ENCODE results near the gene TTC22. TPM values are rescaled to one million over a fixed set of nuclear protein-coding genes. Genes with fewer than 3 reads are reported as not detected.

Gene TTC22
- total and polyA plus RNA-seq, 2 of the 4 experiments (the other 2 are of a cell fraction), result not detected

- no peaks in the 10 kb centered on the region for H4K20me1 ChIP-seq (ENCODE audit: insufficient read depth, low read length)
- H4K5ac ChIP-seq (ENCODE audit: low read depth, low read length), result no peak overlapping the region
- TF ChIP-seq MAZ (IDR thresholded peaks at IDR 0.05; ENCODE audit: borderline replicate concordance, low read depth, low read length) (no peak), BHLHE40 (IDR thresholded peaks at IDR 0.05; ENCODE audit: low read depth, low read length) (no peak)
- no peaks in the 10 kb centered on the region for H3K9me1 ChIP-seq (ENCODE audit: insufficient read depth, low read length)
- H3K14ac ChIP-seq (replicated peaks; ENCODE audit: low read depth, low read length), result no peak overlapping the region
- H3K18ac ChIP-seq (ENCODE audit: low read depth, low read length), result no peak overlapping the region
- H3K56ac ChIP-seq (ENCODE audit: extremely low read depth, insufficient read depth, low read length), result no peak overlapping the region
- no peak overlapping the region for H2AFZ ChIP-seq (replicated peaks; ENCODE audit: low read length, poor library complexity)
- DNase-seq, result no peak
- H2AK9ac ChIP-seq (replicated peaks; ENCODE audit: low read depth, low read length, poor library complexity), result no peak overlapping the region
- no peak overlapping the region for H3K4me3 ChIP-seq (ENCODE audit: insufficient read depth, low read depth, low read length)
- no peak overlapping the region for H2BK120ac ChIP-seq (ENCODE audit: low read depth, low read length)
- in situ Hi-C loops (cut with MboI; ENCODE audit: low sequenced_read_pairs), result loop anchor here (25.0 kb wide), 1 partner anchor 920 kb away; no protein-coding TSS in a partner anchor
- H2BK5ac ChIP-seq (ENCODE audit: low read depth, low read length, poor library complexity, severe bottlenecking), result no peak overlapping the region
- no peak overlapping the region for H4K8ac ChIP-seq (ENCODE audit: low read depth in 2 of 2, low read length in 2 of 2)
- no peak overlapping the region for H2AK5ac ChIP-seq (ENCODE audit: low read depth, low read length)
- ChIA-PET CTCF (no interaction called here), POLR2A (ENCODE audit: unreplicated experiment) (no interaction called here)
- no peak for ATAC-seq (ENCODE audit: low read depth)
- no peak overlapping the region for H3K4me2 ChIP-seq (ENCODE audit: low read depth, low read length)
- no peak overlapping the region for H3K9ac ChIP-seq (ENCODE audit: low read depth, low read length)
- H3K79me1 ChIP-seq (ENCODE audit: low read depth in 1 of 2, low read length in 2 of 2), result no peaks in the 10 kb centered on the region
- H3K23ac ChIP-seq (ENCODE audit: low read depth, low read length), result no peak overlapping the region
- WGBS, 2 experiments (ENCODE audit: extremely low coverage in 2 of 2, insufficient read length in 1 of 2), result no CpG with 5 or more reads among the region's 2 CpGs
- no peak overlapping the region for H2BK20ac ChIP-seq (ENCODE audit: low read depth, low read length)
- dilution Hi-C loops (cut with HindIII; ENCODE audit: low sequenced_read_pairs, unreplicated experiment), result no loop called here
- no peak overlapping the region for H2BK15ac ChIP-seq (ENCODE audit: low read depth, low read length)
- H3K4ac ChIP-seq (ENCODE audit: low read depth, low read length), result no peak overlapping the region
- H3K27me3 ChIP-seq (ENCODE audit: control insufficient read depth, insufficient read depth, low read length), result peaks cover 73% of the 10 kb centered on the region
- H3K9me3 ChIP-seq (ENCODE audit: control insufficient read depth, insufficient read depth, low read length), result no peaks in the 10 kb centered on the region
- H3K36me3 ChIP-seq (ENCODE audit: control insufficient read depth, insufficient read depth, low read length), result no peaks in the 10 kb centered on the region
- intact Hi-C loops (cut with micrococcal nuclease), result no loop called here
- no peak overlapping the region for H4K91ac ChIP-seq (ENCODE audit: insufficient read depth, low read depth, low read length)
- H3K4me1 ChIP-seq (ENCODE audit: control insufficient read depth, insufficient read depth, low read length), result no peaks in the 10 kb centered on the region; the same call in 1 of the 2 replicates
- H3K27ac ChIP-seq (ENCODE audit: insufficient read depth, low read length), result no peak overlapping the region
- BruUV-seq (replicated peaks), result no TSS peak
Measured at GRCh38 chr1:54782588-54782987, 18.5 kb downstream of the TTC22 start.

Measured in IMR-90 (cell line).